HG03196 (cell line): ENCODE measurements around the gene TNNI3K.

Experiments used
- ATAC-seq: cut with Tn5 transposase; IDR thresholded peaks from one replicate; pipeline ENCODE4 v1.9.1; 2021; ENCODE audit not compliant: unreplicated experiment

TNNI3K gene

DNA sequence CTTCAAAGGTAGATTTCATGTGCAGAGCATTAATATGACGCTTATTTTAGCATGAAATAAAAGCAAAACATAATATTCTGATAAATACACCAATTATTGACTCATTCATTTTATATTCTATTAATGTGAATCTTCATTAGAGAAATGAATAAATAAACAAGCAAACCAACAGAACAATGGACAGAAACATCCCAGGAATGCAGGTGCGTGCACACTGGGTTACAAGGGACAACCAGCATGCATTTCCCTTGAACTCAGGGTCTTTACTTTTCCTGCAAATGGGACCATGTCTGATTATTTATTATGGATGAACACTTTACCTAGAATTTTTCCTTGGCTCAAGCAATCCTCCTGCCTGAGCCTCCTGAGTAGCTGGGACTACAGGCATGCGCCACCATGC, 263.7 kb downstream of the TNNI3K start:
- no peak for ATAC-seq

GRCh38 chr1:74502432-74502831, 267.2 kb downstream of the TNNI3K start:
- no peak for ATAC-seq

DNA sequence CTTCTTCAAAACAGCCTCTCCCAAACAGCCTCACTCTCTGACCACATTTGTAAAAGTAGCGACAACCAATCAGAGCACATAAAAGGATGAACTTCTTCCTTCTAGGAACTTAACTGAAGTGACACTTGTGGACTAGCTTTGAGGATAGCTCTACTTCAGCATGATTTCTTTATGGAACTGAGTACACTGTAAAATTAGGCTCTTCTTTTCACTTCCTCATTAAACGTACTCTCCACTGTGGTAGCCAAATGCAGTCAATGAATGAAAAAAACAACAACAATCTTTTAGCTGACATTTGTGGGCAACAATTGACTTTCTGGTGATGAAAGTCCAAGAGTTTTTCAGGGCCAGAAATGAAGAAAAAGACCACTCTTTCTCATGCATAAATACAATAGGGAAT, 267.7 kb downstream of the TNNI3K start:
- no peak for ATAC-seq

DNA sequence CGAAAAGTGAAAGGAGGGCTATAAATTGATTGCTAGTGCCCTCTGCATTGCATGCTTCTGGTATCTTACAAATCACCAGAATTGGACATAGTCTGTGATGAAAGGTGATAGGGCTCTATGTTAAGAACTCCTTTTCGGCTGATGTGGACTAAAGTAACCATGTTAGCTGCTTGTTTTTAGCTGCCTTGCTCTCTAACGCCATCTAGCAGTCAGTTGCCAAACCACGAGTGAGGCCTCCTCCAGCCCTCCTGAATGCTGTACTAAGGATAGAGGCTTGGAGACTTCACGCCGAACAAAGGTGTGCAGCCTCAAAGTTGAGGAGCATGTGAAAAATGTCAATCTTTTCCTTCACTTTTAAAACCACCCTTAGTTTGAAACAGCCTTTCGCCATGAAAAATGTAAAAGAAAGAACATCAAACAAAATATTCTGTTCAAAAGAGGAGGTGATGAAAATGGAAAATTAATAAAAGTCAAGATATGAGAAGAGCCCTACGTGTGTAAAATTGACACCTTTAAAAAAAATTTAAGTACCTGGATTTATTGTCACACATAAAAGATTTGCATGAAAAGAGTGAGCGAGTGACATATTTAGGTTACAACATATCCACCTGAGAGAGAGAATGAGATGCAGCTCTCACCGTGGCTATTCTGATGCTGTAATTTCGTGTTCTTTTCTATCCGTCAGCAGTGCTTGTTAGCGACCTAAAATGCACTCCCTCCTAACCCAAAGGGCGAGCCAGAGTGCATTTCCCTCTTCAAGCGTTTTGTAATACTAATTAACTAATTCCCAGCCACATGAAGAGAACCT, 269.1 kb downstream of the TNNI3K start:
- peak; percentile 78 for ATAC-seq

GRCh38 chr1:74504933-74505512, 269.8 kb downstream of the TNNI3K start:
- ATAC-seq: no peak

- no peak for ATAC-seq
These were observed 270.9 kb downstream of the TNNI3K start for GRCh38 chr1:74505928-74506710.

DNA sequence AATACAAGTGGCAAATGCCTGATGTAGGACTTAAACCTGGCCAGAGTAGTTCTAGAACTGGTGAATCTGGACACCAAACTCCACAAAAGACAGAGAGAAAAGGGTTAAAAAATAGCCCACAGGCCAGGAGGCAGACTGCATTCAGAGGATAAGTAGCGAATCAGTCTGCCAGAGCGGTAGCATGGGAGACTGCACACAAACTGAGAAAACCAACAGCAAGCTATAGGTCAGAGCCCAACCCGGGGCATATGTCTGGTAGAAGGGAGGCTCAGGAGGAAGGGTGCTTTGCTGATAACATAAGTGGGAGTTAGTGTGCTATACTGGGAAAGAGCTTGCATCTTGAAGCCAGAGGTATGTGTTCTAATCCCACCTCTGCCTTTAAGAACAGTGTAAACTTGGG, 273.3 kb downstream of the TNNI3K start:
- ATAC-seq: no peak

DNA sequence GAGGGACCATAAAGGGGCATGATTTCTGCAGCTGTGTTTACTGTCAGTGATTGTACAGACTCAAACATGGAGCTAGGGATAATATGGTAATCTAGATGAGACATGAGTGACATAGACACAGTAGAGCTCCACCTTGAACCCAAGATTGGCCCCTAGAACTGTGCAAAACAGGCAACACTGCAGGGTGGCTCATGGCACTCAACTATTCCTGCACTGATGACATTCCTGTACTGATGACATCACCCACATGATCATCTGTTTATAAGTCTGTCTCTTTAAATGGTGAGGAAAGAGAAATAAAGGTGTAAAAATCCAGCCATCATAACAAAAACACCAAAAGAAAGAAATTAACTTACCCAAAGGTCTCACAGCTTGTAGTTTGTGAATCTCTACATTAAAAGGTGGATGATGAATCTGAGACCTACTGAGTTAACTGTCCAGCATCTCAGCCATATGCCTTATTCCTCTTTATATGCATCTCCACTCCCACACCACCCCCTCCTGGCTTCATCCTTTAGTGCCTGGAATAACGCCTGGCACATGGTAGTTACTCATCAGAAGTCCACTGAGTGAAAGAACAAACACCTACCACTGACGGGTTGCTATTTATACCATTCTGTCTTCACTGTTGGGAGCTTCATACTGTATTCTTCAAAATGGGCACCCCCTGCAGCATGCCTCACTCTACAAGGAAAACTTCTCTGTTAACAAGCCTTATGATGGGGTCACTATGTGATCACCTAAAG, 277.2 kb downstream of the TNNI3K start, which contains the start of gene LRRC53:
Gene LRRC53, minus strand, starts transcription at position 442 of the 746 bp plus-strand sequence. CDS start 29,262 bp downstream, outside the sequence.
- ATAC-seq: no peak

- no peak for ATAC-seq
These were observed 278.5 kb downstream of the TNNI3K start for GRCh38 chr1:74513411-74514300.

GRCh38 chr1:74517599-74518051, 282.4 kb downstream of the TNNI3K start:
- ATAC-seq: peak; percentile 71

DNA sequence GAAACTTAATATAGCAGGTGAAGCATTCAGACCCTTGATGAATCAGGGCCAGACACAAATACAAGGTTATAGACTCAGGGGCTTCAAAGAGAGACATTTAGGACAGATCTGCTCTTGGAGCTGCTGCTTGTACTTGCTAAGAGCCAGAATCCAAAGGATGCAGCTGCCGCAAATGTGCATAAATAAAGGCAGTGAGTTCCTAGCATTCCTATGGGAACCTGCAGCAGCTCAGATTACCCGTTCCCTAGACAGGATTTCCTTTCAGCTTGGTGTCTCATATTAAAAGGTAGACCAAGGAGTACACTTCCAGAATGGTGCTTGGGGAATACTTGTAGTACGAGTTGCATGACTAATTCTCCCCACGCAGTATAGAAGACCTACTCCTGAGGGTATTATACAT, 287.0 kb downstream of the TNNI3K start:
- ATAC-seq: no peak

DNA sequence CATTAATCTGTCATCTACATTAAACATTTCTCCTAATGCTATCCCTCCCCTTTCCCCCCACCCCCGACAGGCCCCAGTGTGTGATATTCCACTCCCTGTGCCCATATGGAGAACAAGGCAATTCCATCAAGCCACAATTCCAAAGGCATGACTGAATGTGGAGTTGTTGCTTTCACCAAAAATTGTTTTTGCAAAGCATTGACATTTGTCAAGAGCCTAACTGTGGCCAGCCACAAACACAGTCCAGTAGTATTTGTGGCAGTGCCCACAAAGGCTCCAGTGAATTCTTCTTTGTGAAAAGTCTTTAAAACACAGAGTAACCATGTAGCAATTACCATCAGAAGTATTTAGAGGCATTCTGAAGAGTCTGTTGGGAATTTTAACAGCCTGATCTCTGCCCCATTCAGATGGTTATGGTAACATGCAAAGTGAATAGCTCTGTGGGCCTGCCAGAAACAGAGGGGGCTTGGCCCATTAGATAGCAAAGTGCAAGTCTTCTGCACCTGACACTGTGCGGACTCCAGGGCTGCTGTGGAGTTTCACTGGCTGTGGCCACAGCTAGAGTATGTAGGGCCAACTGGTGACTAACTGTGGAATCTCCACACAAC, 288.8 kb downstream of the TNNI3K start:
- ATAC-seq: no peak

GRCh38 chr1:74526708-74527107, 291.5 kb downstream of the TNNI3K start:
- ATAC-seq: no peak

DNA sequence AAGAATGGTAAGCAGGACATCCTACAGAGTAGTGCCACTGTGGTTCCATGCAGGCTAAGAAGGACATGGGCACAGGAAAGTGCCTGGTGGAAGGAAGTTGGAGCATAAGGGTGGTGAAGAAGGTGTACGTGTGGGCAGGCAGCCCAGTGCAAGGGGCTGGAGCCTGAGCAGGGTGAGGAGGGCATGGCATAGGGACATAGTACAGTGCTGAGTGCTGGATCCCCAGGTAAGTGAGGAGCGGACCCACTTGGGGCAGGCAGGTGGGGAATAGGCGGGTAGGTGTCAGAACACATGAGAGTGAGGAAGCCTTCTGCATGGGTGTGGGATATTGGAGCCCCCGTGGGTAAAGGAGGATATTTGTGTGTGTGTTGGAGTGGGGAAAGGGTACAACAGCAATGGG, 292.9 kb downstream of the TNNI3K start:
- ATAC-seq: no peak

DNA sequence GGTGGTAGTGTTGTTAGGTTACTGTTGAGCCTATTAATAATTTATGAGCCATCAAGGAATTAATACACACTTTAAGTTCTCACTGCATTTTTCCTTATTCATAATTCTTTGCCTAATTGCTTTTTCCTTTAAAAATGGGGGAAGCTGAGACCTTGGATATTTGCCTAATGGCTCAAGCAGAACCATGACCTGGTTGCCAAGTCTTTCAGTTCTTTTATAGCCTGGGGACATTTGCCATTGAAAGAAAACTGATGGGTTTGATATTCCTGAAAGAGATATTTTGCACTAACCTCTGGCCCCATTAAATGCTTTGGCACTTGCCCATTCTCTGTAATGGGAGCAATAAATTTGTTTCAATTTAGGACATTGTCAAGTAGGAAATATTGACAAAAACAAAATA, 295.7 kb downstream of the TNNI3K start:
- no peak for ATAC-seq

DNA sequence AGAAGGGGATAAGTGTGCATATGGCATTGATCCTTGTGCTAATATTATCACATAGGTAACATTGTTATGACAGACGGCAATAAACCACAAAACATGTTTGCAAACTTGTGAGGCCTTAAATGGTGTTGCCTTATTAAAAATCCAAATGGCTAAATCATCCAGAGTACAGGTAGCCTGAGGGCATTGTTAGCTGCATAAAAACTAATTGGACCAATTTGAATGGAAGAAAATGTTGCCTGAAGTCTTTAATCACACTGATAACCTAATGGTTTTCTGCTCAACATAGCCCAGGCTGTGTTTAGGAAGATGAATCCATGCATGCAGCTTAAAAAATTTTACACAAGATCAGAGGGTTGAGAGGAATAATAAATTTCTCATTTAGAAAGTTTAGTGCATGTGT, 296.6 kb downstream of the TNNI3K start:
- no peak for ATAC-seq

GRCh38 chr1:74534241-74534640, 299.1 kb downstream of the TNNI3K start:
- no peak for ATAC-seq

DNA sequence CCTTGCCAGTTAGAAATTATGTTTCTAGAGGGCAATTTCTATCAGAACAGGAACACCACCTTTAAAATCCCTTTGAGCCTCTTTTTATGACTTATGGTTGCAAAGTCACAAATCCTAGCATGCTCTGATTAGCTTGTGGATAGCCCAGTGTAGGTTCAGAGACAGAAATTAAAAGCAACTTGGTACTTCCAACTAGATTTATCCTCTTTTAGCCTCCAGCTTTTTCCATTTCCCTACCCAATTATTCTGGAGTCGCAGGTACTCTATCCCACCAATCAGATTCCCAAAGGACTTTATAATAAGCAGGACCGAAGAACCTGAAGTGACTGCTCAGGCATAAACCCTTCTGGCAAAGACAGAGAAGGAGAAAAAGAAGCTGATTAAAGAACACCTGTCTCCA, 310.6 kb downstream of the TNNI3K start:
- ATAC-seq: no peak

DNA sequence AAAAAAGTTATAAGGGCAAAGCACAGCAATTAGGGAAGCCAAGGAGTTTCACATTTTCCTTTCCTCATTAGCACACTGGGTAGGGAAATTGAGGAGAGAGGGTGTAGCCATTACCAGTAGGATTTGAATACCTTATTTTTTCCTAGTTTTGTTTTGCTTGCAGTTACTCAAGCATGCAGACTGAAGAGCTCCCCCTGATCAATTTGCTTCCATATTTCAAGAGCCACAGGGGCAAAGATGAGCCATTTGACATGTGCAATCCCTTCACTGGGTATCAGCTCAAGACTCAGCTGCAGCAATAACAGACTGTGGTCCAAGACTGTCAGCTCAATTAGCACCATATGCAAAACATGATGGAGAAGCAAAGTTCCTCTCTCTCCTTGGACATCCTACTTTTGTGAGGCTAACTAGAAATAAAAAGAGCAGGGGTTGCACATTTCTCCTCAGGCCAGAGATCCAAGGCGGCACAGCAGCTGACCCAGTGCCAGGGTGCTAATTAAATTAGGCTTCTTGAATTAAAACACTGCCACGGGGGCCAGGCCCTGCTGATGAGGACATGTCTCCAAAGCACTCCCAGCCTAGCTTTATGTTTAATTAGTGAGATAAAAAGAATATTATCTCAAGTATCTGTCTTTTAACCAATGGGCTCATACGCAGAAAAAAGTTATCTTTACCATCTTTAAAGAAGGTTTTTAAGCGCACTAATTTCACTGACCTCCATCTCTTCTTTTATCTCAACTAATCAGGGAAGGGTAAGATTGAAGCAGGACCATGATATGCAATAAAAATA, 314.0 kb downstream of the TNNI3K start:
- ATAC-seq: no peak
